WTC11 (cell line): Measurements from ENCODE around the gene C12orf56.

Source experiments
- AFF4 ChIP-seq: sonication (generic); formaldehyde crosslinking; IDR thresholded peaks from 2 replicates; pipeline ENCODE4 v1.8.1; 2023; ENCODE audit warnings: mild to moderate bottlenecking, missing genetic modification reagents, borderline replicate concordance
- CBFB ChIP-seq: sonication (generic); formaldehyde crosslinking; IDR thresholded peaks from 2 replicates; pipeline ENCODE4 v1.8.1; 2022; ENCODE audit warnings: mild to moderate bottlenecking, low read depth, missing genetic modification reagents
- CREB1 ChIP-seq: sonication (generic); formaldehyde crosslinking; IDR thresholded peaks from 2 replicates; pipeline ENCODE4 v1.8.0; 2023; ENCODE audit warnings: mild to moderate bottlenecking, missing genetic modification reagents
- CTCF ChIP-seq: fragments of 200-600 bp; IDR thresholded peaks from 2 replicates; pipeline ENCODE4 v1.8.0; 2022; ENCODE audit warnings: antibody characterized with exemption
- E2F4 ChIP-seq: sonication (generic); formaldehyde crosslinking; IDR thresholded peaks from 2 replicates; pipeline ENCODE4 v1.8.1; 2022; ENCODE audit warnings: low read depth, mild to moderate bottlenecking, moderate library complexity, missing genetic modification reagents, borderline replicate concordance
- JUN ChIP-seq: sonication (generic); formaldehyde crosslinking; IDR thresholded peaks from 2 replicates; pipeline ENCODE4 v1.8.0; 2023; ENCODE audit warnings: mild to moderate bottlenecking, missing genetic modification reagents
- MAX ChIP-seq: sonication (generic); formaldehyde crosslinking; IDR thresholded peaks from 2 replicates; pipeline ENCODE4 v1.8.0; 2022; ENCODE audit warnings: mild to moderate bottlenecking, missing genetic modification reagents
- NFATC4 ChIP-seq: fragments of 250-450 bp; sonication (Bioruptor Pico); IDR thresholded peaks from 2 replicates; pipeline ENCODE4 v1.9.0; 2021; ENCODE audit warnings: mild to moderate bottlenecking
- NFYB ChIP-seq: sonication (generic); formaldehyde crosslinking; conservative IDR thresholded peaks from 2 replicates; pipeline ENCODE4 v1.8.0; 2022; ENCODE audit warnings: low read depth, missing genetic modification reagents
- ZBTB43 ChIP-seq: sonication (generic); formaldehyde crosslinking; IDR thresholded peaks from 2 replicates; pipeline ENCODE4 v1.8.1; 2023; ENCODE audit warnings: mild to moderate bottlenecking, missing genetic modification reagents
- ZNF121 ChIP-seq: sonication (generic); formaldehyde crosslinking; IDR thresholded peaks from 2 replicates; pipeline ENCODE4 v1.8.0; 2023; ENCODE audit warnings: missing genetic modification reagents
- ZNF396 ChIP-seq: fragments of 250-450 bp; sonication (Bioruptor Pico); IDR thresholded peaks from 2 replicates; pipeline ENCODE4 v1.8.0; 2021; ENCODE audit warnings: mild to moderate bottlenecking, moderate library complexity, borderline replicate concordance

- TF ChIP-seq CBFB (CRISPR knock-in tag), result no peak
- no peak for TF ChIP-seq NFATC4 (CRISPR knock-in tag)
- no peak for TF ChIP-seq CTCF
- no peak for TF ChIP-seq MAX
- TF ChIP-seq ZNF121 (CRISPR knock-in tag), result no peak
- TF ChIP-seq JUN (CRISPR knock-in tag), result no peak
- TF ChIP-seq NFYB (CRISPR knock-in tag), result no peak
- no peak for TF ChIP-seq E2F4
- no peak for TF ChIP-seq ZBTB43 (CRISPR knock-in tag)
- no peak for TF ChIP-seq CREB1 (CRISPR knock-in tag)
- TF ChIP-seq AFF4, result no peak
- TF ChIP-seq ZNF396, result no peak
Measured at GRCh38 chr12:64428956-64429355, 38.4 kb upstream of the C12orf56 start.
